HG03196 (cell line): Measurements from ENCODE around the gene SCGB1D2.
"Not testable (repeated sequence)": the region's sequence is repeated elsewhere in the genome, so short reads cannot be mapped to it uniquely, and the experiment has no call there.

Experiments used
- ATAC-seq: cut with Tn5 transposase; IDR thresholded peaks from one replicate; pipeline ENCODE4 v1.9.1; 2021; ENCODE audit not compliant: unreplicated experiment

SCGB1D2 gene

GRCh38 chr11:62242021-62242420 is at the start of gene SCGB1D2:
TSS of gene SCGB1D2 (plus strand) at chr11:62242239. CDS start at chr11:62242308, 69 bp downstream.
- ATAC-seq = no peak

- ATAC-seq = no peak
Measured at GRCh38 chr11:62193952-62194351, 48.1 kb upstream of the SCGB1D2 start.

GRCh38 chr11:62195010-62195409 is 47.0 kb upstream of the SCGB1D2 start:
- not testable (repeated sequence) for ATAC-seq

- ATAC-seq = no peak
Measured at GRCh38 chr11:62195945-62196344, 46.1 kb upstream of the SCGB1D2 start.

GRCh38 chr11:62197400-62197799 is 44.6 kb upstream of the SCGB1D2 start:
- not testable (repeated sequence) for ATAC-seq

- no peak for ATAC-seq
Measured at GRCh38 chr11:62201376-62201775, 40.7 kb upstream of the SCGB1D2 start.

- ATAC-seq = no peak
Measured at GRCh38 chr11:62202910-62203309, 39.1 kb upstream of the SCGB1D2 start.

- no peak for ATAC-seq
Measured at GRCh38 chr11:62204430-62204829, 37.6 kb upstream of the SCGB1D2 start.

- no peak for ATAC-seq
Measured at GRCh38 chr11:62205441-62205840, 36.6 kb upstream of the SCGB1D2 start.

GRCh38 chr11:62206276-62207066 is 35.6 kb upstream of the SCGB1D2 start:
- ATAC-seq = not testable (repeated sequence)

GRCh38 chr11:62208785-62209144 is 33.3 kb upstream of the SCGB1D2 start:
- no peak for ATAC-seq

- ATAC-seq = no peak
Measured at GRCh38 chr11:62217191-62217748, 24.8 kb upstream of the SCGB1D2 start.

GRCh38 chr11:62221498-62221897 is 20.5 kb upstream of the SCGB1D2 start:
- no peak for ATAC-seq

- ATAC-seq = no peak
Measured at GRCh38 chr11:62223095-62223494, 18.9 kb upstream of the SCGB1D2 start.

GRCh38 chr11:62233730-62234129 is 8.3 kb upstream of the SCGB1D2 start:
- no peak for ATAC-seq

- no peak for ATAC-seq
Measured at GRCh38 chr11:62236187-62236586, 5.9 kb upstream of the SCGB1D2 start.

- no peak for ATAC-seq
Measured at GRCh38 chr11:62237499-62237898, 4.5 kb upstream of the SCGB1D2 start.

- no peak for ATAC-seq
Measured at GRCh38 chr11:62238151-62238550, 3.9 kb upstream of the SCGB1D2 start.

GRCh38 chr11:62241095-62241494 is 944 bp upstream of the SCGB1D2 start:
- ATAC-seq = no peak

GRCh38 chr11:62245271-62245753 is 3.3 kb downstream of the SCGB1D2 start:
- ATAC-seq = no peak

- no peak for ATAC-seq
Measured at GRCh38 chr11:62251698-62252097, 9.7 kb downstream of the SCGB1D2 start.

GRCh38 chr11:62253999-62254542 is 12.0 kb downstream of the SCGB1D2 start:
- no peak for ATAC-seq
